H9 (cell line): ENCODE measurements around the gene FHOD1. TPM values are rescaled to one million over a fixed set of nuclear protein-coding genes. Genes with fewer than 3 reads are reported as not detected.

Experiments
- DNase-seq: peaks from one replicate; pipeline ENCODE4 v3.0.0-alpha.2; 2017
- H2AFZ ChIP-seq: one replicate; pipeline ENCODE4 v1.6.1; 2013; ENCODE audit warnings: mild to moderate bottlenecking, low read length, control low read depth, moderate library complexity
- H2AK5ac ChIP-seq: 2 replicates; pipeline ENCODE4 v1.6.1; 2013; ENCODE audit warnings: low read length, control low read depth, mixed read lengths; ENCODE audit not compliant: insufficient read length
- H2BK120ac ChIP-seq: one replicate; pipeline ENCODE4 v1.6.1; 2013; ENCODE audit warnings: low read depth, mild to moderate bottlenecking, low read length, control low read depth, inconsistent platforms; ENCODE audit not compliant: poor library complexity, severe bottlenecking
- H2BK12ac ChIP-seq: 2 replicates; pipeline ENCODE4 v1.6.1; 2013; ENCODE audit warnings: low read length, control low read depth, mixed read lengths, low read depth; ENCODE audit not compliant: insufficient read length
- H2BK15ac ChIP-seq: 2 replicates; pipeline ENCODE4 v1.6.1; 2013; ENCODE audit warnings: low read depth, low read length, control low read depth
- H2BK20ac ChIP-seq: one replicate; pipeline ENCODE4 v1.6.1; 2013; ENCODE audit warnings: low read depth, mild to moderate bottlenecking, low read length, control low read depth, inconsistent platforms; ENCODE audit not compliant: poor library complexity, severe bottlenecking
- H2BK5ac ChIP-seq: 2 replicates; pipeline ENCODE4 v1.6.1; 2013; ENCODE audit warnings: low read length, control low read depth, mixed read lengths; ENCODE audit not compliant: insufficient read length
- H3K14ac ChIP-seq: 2 replicates; pipeline ENCODE4 v1.6.1; 2013; ENCODE audit warnings: low read length, control low read depth; ENCODE audit not compliant: insufficient read depth
- H3K18ac ChIP-seq: 2 replicates; pipeline ENCODE4 v1.6.1; 2013; ENCODE audit warnings: low read depth, mild to moderate bottlenecking, mixed read lengths, low read length, control low read depth; ENCODE audit not compliant: insufficient read length
- H3K23ac ChIP-seq: 2 replicates; pipeline ENCODE4 v1.6.1; 2013; ENCODE audit warnings: low read length, control low read depth, mixed read lengths, low read depth; ENCODE audit not compliant: insufficient read length
- H3K23me2 ChIP-seq: 2 replicates; pipeline ENCODE4 v1.6.1; 2013; ENCODE audit warnings: low read depth, mild to moderate bottlenecking, mixed read lengths, low read length, control low read depth; ENCODE audit not compliant: insufficient read length, poor library complexity, severe bottlenecking
- H3K27ac ChIP-seq: 2 replicates; pipeline ENCODE4 v1.5.1; 2013; ENCODE audit warnings: low read length, control low read depth, mixed read lengths, low read depth; ENCODE audit not compliant: insufficient read length
- H3K27me3 ChIP-seq: 2 replicates; pipeline ENCODE4 v1.6.1; 2013; ENCODE audit warnings: low read length, control low read depth, inconsistent platforms; ENCODE audit not compliant: insufficient read depth
- H3K4ac ChIP-seq: 2 replicates; pipeline ENCODE4 v1.6.1; 2013; ENCODE audit warnings: low read depth, mild to moderate bottlenecking, control low read depth, inconsistent platforms, low read length, moderate library complexity
- H3K4me1 ChIP-seq: 2 replicates; pipeline ENCODE4 v1.6.1; 2013; ENCODE audit warnings: low read length, control low read depth, inconsistent platforms; ENCODE audit not compliant: insufficient read depth
- H3K4me2 ChIP-seq: 2 replicates; pipeline ENCODE4 v1.6.1; 2013; ENCODE audit warnings: low read length, control low read depth, mixed read lengths; ENCODE audit not compliant: insufficient read length, insufficient read depth
- H3K56ac ChIP-seq: 2 replicates; pipeline ENCODE4 v1.6.1; 2013; ENCODE audit warnings: low read depth, mild to moderate bottlenecking, mixed read lengths, low read length, control low read depth; ENCODE audit not compliant: insufficient read length
- H3K79me1 ChIP-seq: 2 replicates; pipeline ENCODE4 v1.6.1; 2013; ENCODE audit warnings: low read depth, mild to moderate bottlenecking, moderate library complexity, low read length, control low read depth, inconsistent platforms; ENCODE audit not compliant: insufficient read depth, poor library complexity, severe bottlenecking
- H3K79me2 ChIP-seq: 2 replicates; pipeline ENCODE4 v1.6.1; 2013; ENCODE audit warnings: low read length, control low read depth, inconsistent platforms; ENCODE audit not compliant: insufficient read depth
- H3K9ac ChIP-seq: 2 replicates; pipeline ENCODE4 v1.6.1; 2013; ENCODE audit warnings: low read length, control low read depth, mixed read lengths; ENCODE audit not compliant: insufficient read length; ENCODE audit errors: extremely low read depth
- H3K9me3 ChIP-seq: one replicate; pipeline ENCODE4 v1.6.1; 2013; ENCODE audit warnings: low read depth, low read length, inconsistent platforms; ENCODE audit not compliant: control insufficient read depth
- H3T11ph ChIP-seq: one replicate; pipeline ENCODE4 v1.6.1; 2013; ENCODE audit warnings: mild to moderate bottlenecking, low read length, control low read depth, inconsistent platforms
- H4K20me1 ChIP-seq: one replicate; pipeline ENCODE4 v1.6.1; 2013; ENCODE audit not compliant: control insufficient read depth, insufficient read length, insufficient read depth
- H4K5ac ChIP-seq: 2 replicates; pipeline ENCODE4 v1.6.1; 2013; ENCODE audit warnings: low read depth, mild to moderate bottlenecking, mixed read lengths, low read length, control low read depth; ENCODE audit not compliant: insufficient read length
- H4K8ac ChIP-seq: replicated peaks from 2 replicates; pipeline ENCODE4 v1.6.1; 2013; ENCODE audit warnings: low read length, control low read depth, mixed read lengths, low read depth; ENCODE audit not compliant: insufficient read length
- H4K91ac ChIP-seq: 2 replicates; pipeline ENCODE4 v1.6.1; 2013; ENCODE audit warnings: low read depth, mild to moderate bottlenecking, moderate library complexity, mixed read lengths, low read length, control low read depth; ENCODE audit not compliant: insufficient read length
- H3K27ac Mint-ChIP-seq, 3 experiments: 2 replicates in 2 of 3; 3 replicates in 1 of 3; pipeline ENCODE4 v1.8.0; 2020 to 2021; ENCODE audit warnings: mixed read lengths in 3 of 3, mild to moderate bottlenecking in 1 of 3, moderate library complexity in 1 of 3
- H3K27me3 Mint-ChIP-seq: 2 replicates; pipeline ENCODE4 v1.8.0; 2021; ENCODE audit warnings: low read depth, mild to moderate bottlenecking, moderate library complexity, mixed read lengths
- H3K36me3 Mint-ChIP-seq, 3 experiments: 2 replicates in 2 of 3; 3 replicates in 1 of 3; pipeline ENCODE4 v1.8.0; 2020 to 2021; ENCODE audit warnings: low read depth in 3 of 3, mixed read lengths in 3 of 3; ENCODE audit not compliant: insufficient read depth in 1 of 3
- H3K4me1 Mint-ChIP-seq, 2 experiments: 2 replicates each; pipeline ENCODE4 v1.8.0; 2020; ENCODE audit warnings: mixed read lengths in 2 of 2
- H3K4me3 Mint-ChIP-seq, 2 experiments: 2 replicates in 1 of 2; 3 replicates in 1 of 2; pipeline ENCODE4 v1.8.0; 2020 to 2021; ENCODE audit warnings: mild to moderate bottlenecking in 2 of 2, mixed read lengths in 2 of 2, moderate library complexity in 1 of 2
- H3K9me3 Mint-ChIP-seq, 2 experiments: 2 replicates in 1 of 2; 3 replicates in 1 of 2; pipeline ENCODE4 v1.8.0; 2020; ENCODE audit warnings: mild to moderate bottlenecking in 2 of 2, mixed read lengths in 2 of 2, moderate library complexity in 1 of 2
- CTCF ChIP-seq: fragments of 200-600 bp; sonication (generic); conservative IDR thresholded peaks from 3 replicates; pipeline ENCODE4 v1.8.0; 2021; ENCODE audit warnings: antibody characterized with exemption, mild to moderate bottlenecking
- WGBS: extraction: QIAGEN DNeasy Blood & Tissue Kit; methylation state at CpG from one replicate; pipeline ENCODE4 v1.1.7; 2013; ENCODE audit warnings: missing lambda C conversion rate, low lambda C conversion rate, mixed read lengths; ENCODE audit not compliant: insufficient read length; ENCODE audit errors: extremely low coverage; 5-methylcytosine and 5-hydroxymethylcytosine counted together
- total RNA-seq: library from RNA; stranded (reverse); gene quantifications from 2 replicates; pipeline ENCODE4 v1.2.1, GENCODE V29; 2021

Gene FHOD1
- total RNA-seq, 1 experiment from 2014 or later: 67.0 TPM

- no peak overlapping the region for H3K4me2 ChIP-seq
- no peak overlapping the region for H2AK5ac ChIP-seq
- Mint-ChIP-seq H3K9me3 (no peaks in the 10 kb centered on the region; a peak in 1 of 5 replicates), H3K36me3 (peaks cover 18 to 60% (median 50%) of the 10 kb centered on the region in 3 experiments; a peak in 6 of 7 replicates), H3K4me3 (peak overlapping the region; percentile 99 to 100), H3K27ac (no peak overlapping the region), H3K27me3 (peaks cover 9% of the 10 kb centered on the region), H3K4me1 (peaks cover 17 to 20% of the 10 kb centered on the region in 2 experiments)
- H2BK20ac ChIP-seq: no peak overlapping the region
- TF ChIP-seq CTCF: no peak
- no peak overlapping the region for H2AFZ ChIP-seq
- peaks cover 5% of the 10 kb centered on the region; the same call in 1 of the 2 replicates for H3K79me2 ChIP-seq
- H2BK5ac ChIP-seq: no peak overlapping the region
- no peak overlapping the region for H3K18ac ChIP-seq
- no peak overlapping the region for H4K91ac ChIP-seq
- no peaks in the 10 kb centered on the region for H4K20me1 ChIP-seq
- no peak overlapping the region for H4K8ac ChIP-seq
- H3K27me3 ChIP-seq: no peaks in the 10 kb centered on the region
- peaks cover 4% of the 10 kb centered on the region for H3K4me1 ChIP-seq
- peaks cover 3% of the 10 kb centered on the region for H3K79me1 ChIP-seq
- H3T11ph ChIP-seq: no peak overlapping the region
- no peak overlapping the region for H3K23ac ChIP-seq
- H4K5ac ChIP-seq: no peak overlapping the region
- no peak overlapping the region for H2BK15ac ChIP-seq
- H3K4ac ChIP-seq: no peak overlapping the region
- no peaks in the 10 kb centered on the region for H3K9me3 ChIP-seq
- no peak overlapping the region for H3K56ac ChIP-seq
- peaks cover 15% of the 10 kb centered on the region for H3K23me2 ChIP-seq
- WGBS: no CpG with 5 or more reads among the region's 9 CpGs
- H2BK120ac ChIP-seq: no peak overlapping the region
- H2BK12ac ChIP-seq: no peak overlapping the region
- no peak overlapping the region for H3K27ac ChIP-seq
- no peak overlapping the region for H3K9ac ChIP-seq
- no peak overlapping the region for H3K14ac ChIP-seq
- DNase-seq: no peak
These were observed 18.4 kb downstream of the FHOD1 start for GRCh38 chr16:67228905-67229304.
